HG03039 (cell line): ENCODE measurements around the gene SPRYD7.
"Not testable (repeated sequence)": the region's sequence is repeated elsewhere in the genome, so short reads cannot be mapped to it uniquely, and the experiment has no call there.

Experiments
- ATAC-seq: cut with Tn5 transposase; IDR thresholded peaks from one replicate; pipeline ENCODE4 v1.9.1; 2021; ENCODE audit warnings: mild to moderate bottlenecking, moderate library complexity; ENCODE audit not compliant: unreplicated experiment

Gene SPRYD7

GRCh38 chr13:49933511-49933910 is 2.6 kb downstream of the SPRYD7 start:
- ATAC-seq = no peak

GRCh38 chr13:49932868-49933267 is 3.3 kb downstream of the SPRYD7 start:
- no peak for ATAC-seq

- no peak for ATAC-seq
These were observed 4.1 kb downstream of the SPRYD7 start for GRCh38 chr13:49932066-49932465.

- no peak for ATAC-seq
These were observed 8.4 kb downstream of the SPRYD7 start for GRCh38 chr13:49927755-49928154.

DNA sequence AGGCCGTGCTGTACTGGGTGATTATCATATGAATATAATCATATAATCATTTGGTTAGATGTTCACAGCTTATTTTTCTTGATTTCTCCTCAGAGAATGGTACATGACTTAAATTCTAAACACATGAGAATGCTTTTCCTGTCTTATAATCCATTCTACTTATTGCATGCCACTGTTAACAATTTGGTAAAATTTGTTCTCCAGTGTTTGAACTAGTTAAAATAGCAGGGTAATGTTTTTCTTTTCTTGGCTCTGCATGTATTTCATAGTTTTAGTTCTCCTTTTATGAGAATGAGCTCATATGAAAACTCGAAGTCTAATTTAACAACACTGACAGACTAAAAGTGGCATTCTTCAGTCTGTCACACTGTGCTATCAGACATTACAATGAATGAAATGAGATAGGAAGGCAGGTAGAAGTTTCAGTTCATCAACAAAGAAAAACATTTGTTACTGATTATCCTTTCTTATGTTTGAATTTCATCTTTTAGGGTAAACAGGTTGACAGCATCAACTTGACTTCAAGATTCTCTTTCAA is 10.2 kb downstream of the SPRYD7 start:
- no peak for ATAC-seq

- no peak for ATAC-seq
These were observed 13.8 kb downstream of the SPRYD7 start for GRCh38 chr13:49922301-49922700.

GRCh38 chr13:49920969-49921368 is 15.2 kb downstream of the SPRYD7 start:
- ATAC-seq = not testable (repeated sequence)

- ATAC-seq = not testable (repeated sequence)
These were observed 18.0 kb downstream of the SPRYD7 start for GRCh38 chr13:49918106-49918505.

DNA sequence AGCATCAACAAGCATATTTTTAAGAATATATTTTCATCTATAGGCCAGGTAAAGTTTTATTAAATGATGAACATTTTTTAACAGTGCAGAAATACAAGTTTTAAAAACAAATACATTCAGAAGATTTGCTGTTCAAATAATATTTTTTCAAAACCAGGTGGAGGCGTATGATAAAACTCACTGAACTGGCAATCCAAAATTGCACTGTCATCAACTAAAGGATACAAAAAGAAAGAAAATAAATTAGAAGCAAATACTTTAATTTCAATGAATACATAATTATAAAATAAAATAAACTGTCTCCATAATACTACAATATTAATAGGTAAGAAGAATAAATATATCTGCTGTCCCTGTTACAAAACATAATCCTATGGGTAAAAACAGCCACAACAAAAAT is 21.2 kb downstream of the SPRYD7 start:
- no peak for ATAC-seq

- ATAC-seq = no peak
These were observed 27.5 kb downstream of the SPRYD7 start for GRCh38 chr13:49908637-49909036.

GRCh38 chr13:49904729-49905456 is 31.2 kb downstream of the SPRYD7 start:
- ATAC-seq = no peak

- ATAC-seq = no peak
These were observed 37.3 kb downstream of the SPRYD7 start for GRCh38 chr13:49898792-49899191.

GRCh38 chr13:49897713-49898112 is 38.4 kb downstream of the SPRYD7 start:
- no peak for ATAC-seq

GRCh38 chr13:49895826-49896225 is 40.3 kb downstream of the SPRYD7 start:
- no peak for ATAC-seq

DNA sequence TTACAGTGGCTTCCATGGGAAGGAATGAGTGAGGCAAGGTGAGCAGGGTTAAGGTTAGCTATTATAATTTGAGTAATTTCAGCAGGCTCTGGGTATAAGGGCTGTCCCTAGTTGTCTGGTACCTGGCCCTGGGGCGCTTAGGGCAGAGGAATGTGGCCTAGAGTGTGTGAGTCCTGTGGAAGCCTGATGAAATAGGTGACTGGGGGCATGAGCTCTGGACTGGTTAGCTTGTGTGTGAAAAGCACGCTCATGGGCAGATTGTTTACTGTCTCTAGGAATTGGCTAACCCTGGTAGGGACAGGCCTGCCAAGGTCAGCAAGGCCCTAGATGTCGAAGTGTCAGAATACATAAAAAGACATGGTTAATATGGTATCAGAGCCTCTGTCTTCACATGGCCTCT is 42.5 kb downstream of the SPRYD7 start:
- no peak for ATAC-seq

- ATAC-seq = no peak
These were observed 45.8 kb downstream of the SPRYD7 start for GRCh38 chr13:49890376-49890775.

DNA sequence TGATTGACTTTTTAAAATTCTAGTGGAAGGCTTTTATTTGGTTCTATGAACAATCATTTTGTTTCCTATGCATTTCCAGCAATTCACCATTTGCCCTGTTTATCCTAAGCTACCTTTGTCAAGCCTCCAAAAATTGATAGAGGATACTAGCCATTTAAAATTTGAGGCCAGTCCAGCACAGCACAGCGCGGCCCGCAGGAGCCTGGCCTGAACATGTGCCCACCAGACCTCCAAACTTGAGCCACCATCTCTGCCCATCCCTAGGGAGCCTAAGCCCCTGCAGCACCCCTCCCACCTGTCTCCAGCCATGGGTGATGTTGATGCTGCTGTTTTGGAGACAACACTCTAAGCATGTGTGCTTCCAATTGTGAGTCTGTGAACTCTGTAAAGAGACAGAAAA is 57.5 kb downstream of the SPRYD7 start:
- no peak for ATAC-seq

DNA sequence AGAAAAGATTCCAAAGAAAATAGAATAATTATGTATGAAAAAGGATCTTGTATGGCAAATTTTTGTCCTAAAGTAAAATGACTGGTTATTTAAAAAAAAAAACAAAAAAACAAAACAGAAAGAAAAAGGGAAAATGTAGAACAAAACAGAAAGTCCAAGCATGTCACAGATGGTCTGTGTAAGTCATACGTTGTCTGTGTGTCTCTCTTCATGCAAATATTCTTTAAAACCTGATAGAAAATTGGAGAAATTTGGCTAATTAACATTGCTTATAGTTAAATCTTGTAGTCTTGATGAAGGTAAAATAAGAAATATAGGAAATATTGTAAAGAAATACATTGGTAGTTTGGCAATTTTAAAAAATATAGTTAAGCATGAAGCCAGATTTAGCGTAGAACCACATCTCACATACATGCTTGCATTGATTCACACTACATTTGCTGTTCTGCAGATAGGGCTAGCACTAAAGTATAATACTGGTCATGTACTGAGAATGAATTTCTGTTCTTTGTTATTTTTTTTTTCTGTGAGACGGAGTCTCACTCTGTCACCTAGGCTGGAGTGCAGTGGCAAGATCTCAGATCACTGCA is 58.4 kb downstream of the SPRYD7 start:
- no peak for ATAC-seq

GRCh38 chr13:49874430-49874829 is 61.7 kb downstream of the SPRYD7 start:
- ATAC-seq = no peak

DNA sequence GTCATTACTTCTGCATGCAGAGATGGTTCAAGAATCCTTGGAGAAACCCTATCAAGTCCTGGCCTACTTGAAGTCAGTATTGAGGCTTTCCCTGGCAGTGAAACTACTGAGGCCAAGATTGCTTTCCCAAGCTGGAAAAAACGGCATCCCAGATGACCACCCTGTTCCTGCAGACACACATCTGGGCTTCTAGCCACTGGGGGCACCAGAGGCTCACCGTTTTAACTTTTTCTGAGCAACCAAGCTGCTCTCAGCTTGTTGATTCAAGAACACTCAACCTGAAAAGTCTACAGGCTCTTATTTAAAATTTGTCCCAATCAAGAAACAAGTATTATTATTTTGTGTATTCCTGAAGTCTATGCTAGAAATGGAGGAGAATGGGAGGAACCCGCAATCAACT is 66.6 kb downstream of the SPRYD7 start:
- no peak for ATAC-seq

GRCh38 chr13:49867834-49868233 is 68.3 kb downstream of the SPRYD7 start:
- no peak for ATAC-seq

- ATAC-seq = no peak
These were observed 70.9 kb downstream of the SPRYD7 start for GRCh38 chr13:49865218-49865617.
